HepG2 (cell line): ENCODE results near the gene ZNF732. TPM values are rescaled to one million over a fixed set of nuclear protein-coding genes. Genes with fewer than 3 reads are reported as not detected.

Source experiments
- ATAC-seq: fragments of 200-7000 bp; cut with Tn5 transposase; 3 replicates; pipeline ENCODE4 v1.9.1; 2020; ENCODE audit warnings: mild to moderate bottlenecking, moderate library complexity
- BruUV-seq: library from RNA; stranded (reverse); fragments of 400-500 nt; replicated peaks from 2 replicates; lab custom pipeline; 2021; lab: Mats Ljungman, UMichigan
- CTCF ChIA-PET: fragments of 300-600 bp; formaldehyde crosslinking; extraction: SDS; loops from one replicate; lab custom pipeline; 2021; ENCODE audit warnings: low total read pairs, inconsistent platforms, low intra/inter-chr PET ratio; lab: Yijun Ruan, JAX
- POLR2A ChIA-PET: fragments of 350-600 bp; sonication (Branson Sonifier 250); formaldehyde crosslinking; loops from one replicate; lab custom pipeline; 2020; ENCODE audit warnings: antibody characterized with exemption, inconsistent platforms; lab: Yijun Ruan, JAX
- DNase-seq: peaks from one replicate; pipeline ENCODE4 v3.0.0-alpha.2; 2015; ENCODE audit warnings: low spot score
- FAIRE-seq: peaks from 3 replicates; lab custom pipeline; 2011; peaks lifted over from hg19 to GRCh38; lab: Jason Lieb, UNC
- H2AFZ ChIP-seq: one replicate; pipeline ENCODE4 v1.6.1; 2011; ENCODE audit warnings: low read length, inconsistent platforms
- H3K27ac ChIP-seq: fragments of 300-600 bp; 3 replicates; pipeline ENCODE4 v1.8.0; 2011; ENCODE audit warnings: mixed run types, mild to moderate bottlenecking, mixed read lengths, low read length, inconsistent platforms; ENCODE audit not compliant: insufficient read depth; ENCODE audit errors: extremely low read length
- H3K27me3 ChIP-seq, 2 experiments: fragments of 200-600 bp in 1 of 2; 2 replicates in 1 of 2; 3 replicates in 1 of 2; pipeline versions ENCODE4 v1.6.0 to v1.8.0; 2011; ENCODE audit warnings: low read length in 2 of 2, mild to moderate bottlenecking in 2 of 2, moderate library complexity in 2 of 2, inconsistent platforms in 1 of 2; ENCODE audit not compliant: insufficient read depth in 2 of 2, control insufficient read depth in 1 of 2
- H3K36me3 ChIP-seq, 2 experiments: fragments of 200-600 bp in 1 of 2; replicated peaks in 1 of 2; 2 replicates in 1 of 2; 3 replicates in 1 of 2; pipeline versions ENCODE4 v1.5.1 to v1.8.0; 2011; ENCODE audit warnings: low read length in 2 of 2, inconsistent platforms in 1 of 2; ENCODE audit not compliant: insufficient read depth in 2 of 2, control insufficient read depth in 1 of 2
- H3K4me1 ChIP-seq: 2 replicates; pipeline ENCODE4 v1.5.1; 2012; ENCODE audit warnings: low read length, inconsistent platforms; ENCODE audit not compliant: insufficient read depth
- H3K4me2 ChIP-seq: 2 replicates; pipeline ENCODE4 v1.6.0; 2011; ENCODE audit warnings: low read depth, low read length, inconsistent platforms
- H3K4me3 ChIP-seq, 3 experiments: fragments of 200-600 bp in 1 of 3; sonication (generic), shearing (Covaris generic) in 1 of 3; replicated peaks in 1 of 3; 2 replicates each; pipeline ENCODE4 v1.5.1; 2011 to 2016; ENCODE audit warnings: low read length in 3 of 3, inconsistent platforms in 2 of 3, low read depth in 2 of 3, mild to moderate bottlenecking in 2 of 3, control low read depth in 1 of 3, mixed read lengths in 1 of 3; ENCODE audit not compliant: insufficient read depth in 1 of 3
- H3K79me2 ChIP-seq: one replicate; pipeline ENCODE4 v1.6.1; 2011; ENCODE audit warnings: low read length, inconsistent platforms; ENCODE audit not compliant: insufficient read depth
- H3K9ac ChIP-seq: 2 replicates; pipeline ENCODE4 v1.6.0; 2011; ENCODE audit warnings: mild to moderate bottlenecking, low read depth, low read length, inconsistent platforms; ENCODE audit not compliant: insufficient read depth
- H3K9me3 ChIP-seq: 2 replicates; pipeline ENCODE4 v1.5.1; 2012; ENCODE audit warnings: mild to moderate bottlenecking, low read length
- H4K20me1 ChIP-seq: 2 replicates; pipeline ENCODE4 v1.6.0; 2011; ENCODE audit warnings: inconsistent platforms, mild to moderate bottlenecking, low read length, moderate library complexity; ENCODE audit not compliant: insufficient read depth
- ATF3 ChIP-seq: sonication (generic); formaldehyde crosslinking; IDR thresholded peaks from 2 replicates; pipeline ENCODE4 v1.4.0; 2020; ENCODE audit warnings: missing genetic modification reagents
- ETV6 ChIP-seq: sonication (generic); formaldehyde crosslinking; conservative IDR thresholded peaks from 2 replicates; pipeline ENCODE4 v1.4.0; 2020; ENCODE audit warnings: missing genetic modification reagents
- GTF2F1 ChIP-seq: fragments of 150-350 bp; IDR thresholded peaks from 2 replicates; pipeline ENCODE4 v1.6.1; 2014; ENCODE audit warnings: low read length
- HES4 ChIP-seq: sonication (generic); formaldehyde crosslinking; IDR thresholded peaks from 2 replicates; pipeline ENCODE4 v1.9.0; 2021; ENCODE audit warnings: mild to moderate bottlenecking, missing genetic modification reagents, borderline replicate concordance
- KLF15 ChIP-seq: sonication (generic); formaldehyde crosslinking; IDR thresholded peaks from 2 replicates; pipeline ENCODE4 v1.8.1; 2023; ENCODE audit warnings: borderline replicate concordance, mild to moderate bottlenecking, inconsistent platforms, missing genetic modification reagents, mixed read lengths
- RXRA ChIP-seq: sonication (generic); formaldehyde crosslinking; IDR thresholded peaks from 2 replicates; pipeline ENCODE4 v1.5.1; 2020; ENCODE audit warnings: missing genetic modification reagents
- UBTF ChIP-seq: sonication (generic); formaldehyde crosslinking; IDR thresholded peaks from 2 replicates; pipeline ENCODE4 v1.4.0; 2020; ENCODE audit warnings: mild to moderate bottlenecking, missing genetic modification reagents
- ZNF34 ChIP-seq: sonication (generic); formaldehyde crosslinking; IDR thresholded peaks from 2 replicates; pipeline ENCODE4 v1.4.0; 2020; ENCODE audit warnings: mild to moderate bottlenecking, missing genetic modification reagents, borderline replicate concordance
- ZNF678 ChIP-seq: sonication (generic); formaldehyde crosslinking; IDR thresholded peaks from 2 replicates; pipeline ENCODE4 v1.4.0; 2020; ENCODE audit warnings: mild to moderate bottlenecking, missing genetic modification reagents
- WGBS: methylation state at CpG from one replicate; pipeline ENCODE4 v1.1.6; 2017; ENCODE audit warnings: low lambda C conversion rate; 5-methylcytosine and 5-hydroxymethylcytosine counted together
- in situ Hi-C: cut with HindIII; loops from 2 replicates; pipeline ENCODE4 v1.10.0; 2017; ENCODE audit warnings: low pct_unique_long_range_greater_than_20kb; ENCODE audit not compliant: extremely low pct_ligation_motif_present
- intact Hi-C: fragments of 100-400 bp; cut with micrococcal nuclease; formaldehyde crosslinking; loops from one replicate; pipeline ENCODE4 v1.10.0; 2022; ENCODE audit not compliant: unreplicated experiment
- polyA plus RNA-seq, 8 experiments: library from polyadenylated mRNA; depleted of rRNA in 3 of 8; stranded (reverse) in 7 of 8; unstranded in 1 of 8; fragments of >200 nt; fragmentation: Illumina TruSeq in 4 of 8; extraction: Trizol in 4 of 8; gene quantifications; 2 replicates each; pipeline versions ENCODE4 v1.2.1 to v1.2.3, GENCODE V29; 2011 to 2016; ENCODE audit warnings: low read depth in 4 of 8, missing spikeins in 1 of 8, mixed read lengths in 1 of 8; ENCODE audit not compliant: insufficient read depth in 1 of 8
- total RNA-seq, 5 experiments: library from RNA; depleted of rRNA; stranded (reverse); fragments of >200 nt; fragmentation: Illumina TruSeq; extraction: Trizol; gene quantifications; 2 replicates each; pipeline ENCODE4 v1.2.3, GENCODE V29; 2016; ENCODE audit warnings: low read depth in 1 of 5
- TF ChIP-seq, protein P1 (sequence below): sonication (generic); formaldehyde crosslinking; IDR thresholded peaks from 2 replicates; pipeline ENCODE4 v1.8.1; 2023; ENCODE audit warnings: mild to moderate bottlenecking, missing genetic modification reagents

Gene ZNF732
- total and polyA plus RNA-seq, 2 of the 13 experiments (the other 11 are each of a cell fraction or from before 2014, with no cell fraction given) = not detected

DNA sequence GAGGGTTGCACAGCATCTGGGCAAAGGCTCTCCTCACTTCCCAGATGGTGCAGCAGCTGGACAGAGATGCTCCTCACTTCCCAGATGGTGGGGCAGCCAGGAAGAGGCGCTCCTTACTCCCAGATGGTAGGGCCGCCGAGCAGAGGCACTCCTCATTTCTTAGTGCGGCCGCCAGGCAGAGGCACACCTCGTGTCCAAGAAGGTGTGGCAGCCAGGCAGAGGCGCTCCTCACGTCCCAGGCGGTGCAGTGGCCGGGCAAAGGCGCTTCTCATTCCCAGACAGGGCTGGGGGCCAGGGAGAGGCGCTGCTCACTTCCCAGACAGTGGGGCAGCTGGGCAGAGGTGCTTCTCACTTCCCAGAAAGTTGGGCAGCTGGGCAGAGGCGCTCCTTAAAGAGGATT, 48.8 kb downstream of the ZNF732 start:
- peaks cover 94% of the 10 kb centered on the region for H3K9me3 ChIP-seq
- no peaks in the 10 kb centered on the region for H3K4me1 ChIP-seq
- FAIRE-seq (no peak), DNase-seq (no peak), ATAC-seq (no peak)
- BruUV-seq = no TSS peak
- H3K4me3 ChIP-seq = no peak overlapping the region
- no peaks in the 10 kb centered on the region for H4K20me1 ChIP-seq
- in situ Hi-C loops (no loop called here), intact Hi-C loops (no loop called here)
- no peak overlapping the region for H3K27ac ChIP-seq
- WGBS = 17% methylated on average over 1 of the region's 13 CpGs
- POLR2A ChIA-PET = no interaction called here
- H3K27me3 ChIP-seq = no peaks in the 10 kb centered on the region
- H3K9ac ChIP-seq = no peak overlapping the region
- no peaks in the 10 kb centered on the region for H3K79me2 ChIP-seq
- no peak overlapping the region for H2AFZ ChIP-seq
- no peaks in the 10 kb centered on the region for H3K36me3 ChIP-seq
- TF ChIP-seq RXRA (CRISPR knock-in tag) (no peak), GTF2F1 (no peak), ETV6 (CRISPR knock-in tag) (no peak), HES4 (CRISPR knock-in tag) (no peak), ATF3 (no peak), ZNF678 (CRISPR knock-in tag) (no peak), KLF15 (no peak), UBTF (CRISPR knock-in tag) (no peak), ZNF34 (CRISPR knock-in tag) (no peak)
- TF ChIP-seq, protein P1, sequence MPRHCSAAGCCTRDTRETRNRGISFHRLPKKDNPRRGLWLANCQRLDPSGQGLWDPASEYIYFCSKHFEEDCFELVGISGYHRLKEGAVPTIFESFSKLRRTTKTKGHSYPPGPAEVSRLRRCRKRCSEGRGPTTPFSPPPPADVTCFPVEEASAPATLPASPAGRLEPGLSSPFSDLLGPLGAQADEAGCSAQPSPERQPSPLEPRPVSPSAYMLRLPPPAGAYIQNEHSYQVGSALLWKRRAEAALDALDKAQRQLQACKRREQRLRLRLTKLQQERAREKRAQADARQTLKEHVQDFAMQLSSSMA (CRISPR knock-in tag) = no peak
- CTCF ChIA-PET = no interaction called here
- no peak overlapping the region for H3K4me2 ChIP-seq
